ENCODE measurements around the gene PWWP2A.

- TF ChIP-seq CTCF (IDR thresholded peaks at IDR 0.05 in 2 of 3, conservative IDR thresholded peaks at IDR 0.05 in 1 of 3; ENCODE audit: borderline replicate concordance in 1 of 3, insufficient read depth in 1 of 3, low read depth in 2 of 3, low read length in 2 of 3) = no peak
- TF ChIP-seq SP1 (IDR thresholded peaks at IDR 0.05; ENCODE audit: low read depth) = no peak
- TF ChIP-seq ZFX (IDR thresholded peaks at IDR 0.05) = no peak
- TF ChIP-seq REST (IDR thresholded peaks at IDR 0.05; ENCODE audit: low read depth) = no peak
- TF ChIP-seq POLR2A (IDR thresholded peaks at IDR 0.05; ENCODE audit: borderline replicate concordance, extremely low read depth, insufficient read depth, insufficient read length) = no peak
- no peak for TF ChIP-seq YY1 (IDR thresholded peaks at IDR 0.05; ENCODE audit: extremely low read depth, insufficient replicate concordance, low read depth, low read length)
- no peak for TF ChIP-seq CEBPB (IDR thresholded peaks at IDR 0.05; ENCODE audit: low read depth)
- TF ChIP-seq MAX (IDR thresholded peaks at IDR 0.05) = no peak
Measured at GRCh38 chr5:160089531-160089930, 29.7 kb downstream of the PWWP2A start.

Data from HCT116 (cell line).